ENCODE data around the gene CCL17.

GRCh38 chr16:57422026-57422944 is 17.7 kb downstream of the CCL17 start:
- TF ChIP-seq CTCF (conservative IDR thresholded peaks at IDR 0.05; ENCODE audit: low read depth, low read length) (peak; percentile 83), BHLHE40 (IDR thresholded peaks at IDR 0.05; ENCODE audit: low read depth, low read length) (no peak), USF2 (IDR thresholded peaks at IDR 0.05; ENCODE audit: low read depth, low read length) (no peak), RCOR1 (IDR thresholded peaks at IDR 0.05; ENCODE audit: insufficient replicate concordance, low read length) (no peak), ELK1 (IDR thresholded peaks at IDR 0.05; ENCODE audit: borderline replicate concordance, low read depth, low read length) (no peak), POLR2A (IDR thresholded peaks at IDR 0.05; ENCODE audit: low read depth, low read length) (no peak), RAD21 (IDR thresholded peaks at IDR 0.05; ENCODE audit: low read length) (peak; percentile 83), CEBPB (IDR thresholded peaks at IDR 0.05; ENCODE audit: low read depth, low read length) (no peak), FOS (IDR thresholded peaks at IDR 0.05; ENCODE audit: low read depth, low read length) (no peak)

Data from IMR-90 (cell line).